ENCODE data around the gene ACE. TPM values are rescaled to one million over a fixed set of nuclear protein-coding genes. Genes with fewer than 3 reads are reported as not detected.

Gene ACE
- total RNA-seq, 3 donors from 2014 or later (not counting 1 experiment from before 2014, with no cell fraction given): 0.86 to 1.2 (median 1.0) TPM

GRCh38 chr17:63535640-63536039 is 58.8 kb downstream of the ACE start:
- no peaks in the 10 kb centered on the region for H3K4me1 ChIP-seq (ENCODE audit: control insufficient read depth, insufficient read depth, low read length)
- H3K27ac Mint-ChIP-seq: no peak overlapping the region
- H3K4me3 ChIP-seq (ENCODE audit: low read length): no peak overlapping the region
- intact Hi-C loops (cut with micrococcal nuclease): no loop called here
- H3K27ac ChIP-seq (ENCODE audit: low read length): no peak overlapping the region
- ATAC-seq (no peak), DNase-seq (no peak)
- WGBS (ENCODE audit: insufficient coverage): 95% methylated on average over 24 of the region's 24 CpGs
- peaks cover 23 to 26% of the 10 kb centered on the region in 2 donors for H3K27me3 Mint-ChIP-seq (ENCODE audit: low read depth in 2 of 2)
- TF ChIP-seq CTCF (IDR thresholded peaks at IDR 0.05): no peak
- H3K36me3 Mint-ChIP-seq: no peaks in the 10 kb centered on the region
- no peak overlapping the region for H3K4me3 Mint-ChIP-seq
- no peaks in the 10 kb centered on the region for H3K4me1 Mint-ChIP-seq
- H3K9me3 ChIP-seq (ENCODE audit: control insufficient read depth, insufficient read depth, low read length): no peaks in the 10 kb centered on the region
- no peaks in the 10 kb centered on the region for H3K36me3 ChIP-seq (ENCODE audit: control insufficient read depth, insufficient read depth, low read length)
- peaks cover 7% of the 10 kb centered on the region for H3K27me3 ChIP-seq (ENCODE audit: control insufficient read depth, insufficient read depth, low read length)
- H3K9me3 Mint-ChIP-seq: no peaks in the 10 kb centered on the region

GRCh38 chr17:63537001-63537400 is 60.1 kb downstream of the ACE start:
- Mint-ChIP-seq H3K4me3 (no peak overlapping the region), H3K27ac (no peak overlapping the region), H3K36me3 (no peaks in the 10 kb centered on the region), H3K4me1 (no peaks in the 10 kb centered on the region), H3K27me3 (ENCODE audit: low read depth in 2 of 2) (peaks cover 23 to 27% of the 10 kb centered on the region in 2 donors), H3K9me3 (no peaks in the 10 kb centered on the region)
- Histone ChIP-seq H3K4me1 (ENCODE audit: control insufficient read depth, insufficient read depth, low read length) (no peaks in the 10 kb centered on the region), H3K27ac (ENCODE audit: low read length) (no peak overlapping the region), H3K9me3 (ENCODE audit: control insufficient read depth, insufficient read depth, low read length) (no peaks in the 10 kb centered on the region), H3K36me3 (ENCODE audit: control insufficient read depth, insufficient read depth, low read length) (no peaks in the 10 kb centered on the region), H3K4me3 (ENCODE audit: low read length) (no peak overlapping the region), H3K27me3 (ENCODE audit: control insufficient read depth, insufficient read depth, low read length) (peaks cover 7% of the 10 kb centered on the region)
- no peak for DNase-seq
- no peak for TF ChIP-seq CTCF (IDR thresholded peaks at IDR 0.05)
- no peak for ATAC-seq
- intact Hi-C loops (cut with micrococcal nuclease): no loop called here
- 92% methylated on average over 4 of the region's 4 CpGs for WGBS (ENCODE audit: insufficient coverage)

- H3K4me3 Mint-ChIP-seq: no peak overlapping the region
- Histone ChIP-seq H3K4me1 (ENCODE audit: control insufficient read depth, insufficient read depth, low read length) (no peaks in the 10 kb centered on the region), H3K36me3 (ENCODE audit: control insufficient read depth, insufficient read depth, low read length) (no peaks in the 10 kb centered on the region), H3K9me3 (ENCODE audit: control insufficient read depth, insufficient read depth, low read length) (no peaks in the 10 kb centered on the region), H3K4me3 (ENCODE audit: low read length) (no peak overlapping the region), H3K27me3 (ENCODE audit: control insufficient read depth, insufficient read depth, low read length) (peaks cover 7% of the 10 kb centered on the region), H3K27ac (ENCODE audit: low read length) (no peak overlapping the region)
- no peaks in the 10 kb centered on the region for H3K9me3 Mint-ChIP-seq
- intact Hi-C loops (cut with micrococcal nuclease): no loop called here
- TF ChIP-seq CTCF (IDR thresholded peaks at IDR 0.05): no peak
- H3K36me3 Mint-ChIP-seq: no peaks in the 10 kb centered on the region
- H3K27ac Mint-ChIP-seq: no peak overlapping the region
- WGBS (ENCODE audit: insufficient coverage): 10% methylated on average over 61 of the region's 62 CpGs
- peaks cover 23 to 27% of the 10 kb centered on the region in 2 donors for H3K27me3 Mint-ChIP-seq (ENCODE audit: low read depth in 2 of 2)
- peak in 1 of 3 donors; percentile 30 for ATAC-seq
- H3K4me1 Mint-ChIP-seq: no peaks in the 10 kb centered on the region
- DNase-seq: no peak
Observed at GRCh38 chr17:63537991-63538692, 61.3 kb downstream of the ACE start.

All from natural killer cell (primary cell).